ENCODE measurements around the gene ZBTB46. TPM values are rescaled to one million over a fixed set of nuclear protein-coding genes. Genes with fewer than 3 reads are reported as not detected.
A peak's percentile ranks its signal among the peaks of the same experiment; 100 is the strongest.

Gene ZBTB46
- total RNA-seq, 4 donors from 2014 or later = 11.1 to 65.3 (median 17.8) TPM

GRCh38 chr20:63848003-63848911 is 17.2 kb upstream of the ZBTB46 start:
- DNase-seq (ENCODE audit: low spot score) (no peak), ATAC-seq (ENCODE audit: low FRiP score) (no peak)
- no peak for TF ChIP-seq CTCF (IDR thresholded peaks at IDR 0.05)

- DNase-seq (ENCODE audit: low spot score) = no peak
- no peak for ATAC-seq (ENCODE audit: low FRiP score)
- TF ChIP-seq CTCF (IDR thresholded peaks at IDR 0.05) = no peak
These were observed 16.4 kb upstream of the ZBTB46 start for GRCh38 chr20:63847237-63848002.

- ATAC-seq (ENCODE audit: low FRiP score) (no peak), DNase-seq (ENCODE audit: low spot score) (no peak)
- TF ChIP-seq CTCF (IDR thresholded peaks at IDR 0.05) = no peak
These were observed 15.8 kb upstream of the ZBTB46 start for GRCh38 chr20:63846888-63847236.

- ATAC-seq (ENCODE audit: low FRiP score) (peak; percentile 38), DNase-seq (ENCODE audit: low spot score) (no peak)
- TF ChIP-seq CTCF (IDR thresholded peaks at IDR 0.05) = no peak
These were observed 15.2 kb upstream of the ZBTB46 start for GRCh38 chr20:63846128-63846771.

GRCh38 chr20:63844511-63844991 is 13.5 kb upstream of the ZBTB46 start:
- TF ChIP-seq CTCF (IDR thresholded peaks at IDR 0.05) = no peak
- DNase-seq (ENCODE audit: low spot score) = no peak
- ATAC-seq (ENCODE audit: low FRiP score) = no peak

GRCh38 chr20:63843778-63844177 is 12.7 kb upstream of the ZBTB46 start:
- DNase-seq (ENCODE audit: low spot score) = no peak
- no peak for TF ChIP-seq CTCF (IDR thresholded peaks at IDR 0.05)
- no peak for ATAC-seq (ENCODE audit: low FRiP score)
